HTERT RPE-1 (cell line): ENCODE measurements around the gene POLR2B.

ENCODE experiments used
- in situ Hi-C: fragments of 300-500 bp; cut with MboI; formaldehyde crosslinking; loops from 4 replicates; pipeline ENCODE4 v1.14.3; 2020; ENCODE audit warnings: low sequenced_read_pairs

Gene POLR2B

DNA sequence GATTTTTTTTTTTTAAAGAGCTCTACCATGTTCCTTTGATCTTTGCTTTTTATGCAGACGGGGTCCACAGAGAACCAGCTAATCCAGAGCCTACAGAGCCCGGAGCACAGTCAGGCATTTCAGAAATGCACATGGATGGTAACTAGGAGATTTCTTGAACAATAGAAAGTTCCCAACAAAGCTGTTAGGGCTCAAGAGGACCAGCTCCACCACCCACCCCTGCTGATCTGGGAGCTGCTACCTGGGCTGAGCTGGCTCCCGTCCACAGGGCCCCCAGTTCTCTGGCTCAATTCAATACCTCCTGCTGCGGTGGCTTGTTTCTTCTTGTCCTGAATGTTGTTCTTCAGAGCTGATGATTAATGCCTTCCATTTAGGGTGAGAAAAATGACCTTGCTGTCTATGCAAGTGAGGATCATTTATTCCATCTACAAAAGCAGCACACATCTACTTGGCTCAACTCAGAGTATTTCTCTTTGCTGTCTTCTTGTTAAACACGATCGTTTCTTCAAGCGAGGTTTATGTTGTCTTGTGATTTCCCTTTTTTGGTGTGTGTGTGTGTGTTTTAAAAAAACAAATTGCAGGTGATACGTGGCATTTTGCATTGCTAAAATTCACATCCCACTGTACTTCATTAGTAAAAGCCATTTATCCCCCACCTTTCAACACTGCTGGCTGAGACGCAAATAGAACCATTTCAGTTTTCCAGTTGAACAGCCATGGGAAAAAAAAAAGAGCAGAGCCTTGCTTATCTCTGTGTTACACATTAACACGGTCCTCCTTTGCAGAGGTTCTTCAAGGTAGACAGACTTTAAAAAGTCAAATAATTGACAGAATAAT, 100.2 kb downstream of the POLR2B start:
- in situ Hi-C loops = no loop called here
